CD4-positive, alpha-beta memory T cell (primary cell): ENCODE results near the gene LTBP4. TPM values are rescaled to one million over a fixed set of nuclear protein-coding genes. Genes with fewer than 3 reads are reported as not detected.
"Not testable (repeated sequence)": the region's sequence is repeated elsewhere in the genome, so short reads cannot be mapped to it uniquely, and the experiment has no call there.

Experiments used
- CTCF ChIA-PET: fragments of 350-600 bp; sonication (Branson Sonifier 250); formaldehyde crosslinking; loops from one replicate; lab custom pipeline; 2021; ENCODE audit warnings: inconsistent platforms; ENCODE audit not compliant: partially characterized antibody; lab: Charles Lee
- POLR2A ChIA-PET: fragments of 350-600 bp; sonication (Branson Sonifier 250); formaldehyde crosslinking; loops from one replicate; lab custom pipeline; 2021; ENCODE audit not compliant: partially characterized antibody; lab: Charles Lee
- DNase-seq, 5 donors: peaks; one replicate each; pipeline versions ENCODE4 v3.0.0 to v3.0.0-alpha.2; 2020 to 2022; ENCODE audit warnings: mixed read lengths in 1 of 5
- H3K27ac ChIP-seq: one replicate; pipeline ENCODE4 v1.7.0; 2013; ENCODE audit warnings: low read depth, low read length
- H3K27me3 ChIP-seq: 2 replicates; pipeline ENCODE4 v1.7.0; 2013; ENCODE audit warnings: mild to moderate bottlenecking, low read length, moderate library complexity; ENCODE audit not compliant: insufficient read depth
- H3K36me3 ChIP-seq: 2 replicates; pipeline ENCODE4 v1.7.0; 2013; ENCODE audit warnings: mild to moderate bottlenecking, low read length, moderate library complexity; ENCODE audit not compliant: insufficient read depth
- H3K4me1 ChIP-seq: 2 replicates; pipeline ENCODE4 v1.7.0; 2013; ENCODE audit warnings: mild to moderate bottlenecking, low read length, moderate library complexity; ENCODE audit not compliant: insufficient read depth
- H3K4me3 ChIP-seq, 2 donors: one replicate each; pipeline ENCODE4 v1.7.0; 2013; ENCODE audit warnings: low read length in 2 of 2, mild to moderate bottlenecking in 1 of 2
- H3K9me3 ChIP-seq, 2 donors: one replicate each; pipeline ENCODE4 v1.7.0; 2013; ENCODE audit warnings: low read length in 2 of 2, control low read depth in 1 of 2; ENCODE audit not compliant: control insufficient read depth in 1 of 2
- H3K27ac Mint-ChIP-seq, 7 donors: one replicate each; pipeline ENCODE4 v1.8.0; 2020 to 2021; ENCODE audit warnings: mixed read lengths in 7 of 7, mild to moderate bottlenecking in 6 of 7, inconsistent platforms in 3 of 7, moderate library complexity in 3 of 7
- H3K27me3 Mint-ChIP-seq, 2 donors: one replicate each; pipeline ENCODE4 v1.8.0; 2020 to 2021; ENCODE audit warnings: mixed read lengths in 2 of 2
- H3K36me3 Mint-ChIP-seq, 2 donors: one replicate each; pipeline ENCODE4 v1.8.0; 2020 to 2021; ENCODE audit warnings: mixed read lengths in 2 of 2, inconsistent platforms in 1 of 2, mild to moderate bottlenecking in 1 of 2
- H3K4me1 Mint-ChIP-seq, 4 donors: one replicate each; pipeline ENCODE4 v1.8.0; 2020 to 2021; ENCODE audit warnings: mixed read lengths in 4 of 4, mild to moderate bottlenecking in 1 of 4
- H3K4me3 Mint-ChIP-seq, 8 donors: one replicate each; pipeline ENCODE4 v1.8.0; 2020 to 2021; ENCODE audit warnings: mixed read lengths in 8 of 8, mild to moderate bottlenecking in 7 of 8, moderate library complexity in 6 of 8, inconsistent platforms in 3 of 8
- H3K9me3 Mint-ChIP-seq, 8 donors: one replicate each; pipeline ENCODE4 v1.8.0; 2020 to 2021; ENCODE audit warnings: mixed read lengths in 8 of 8, mild to moderate bottlenecking in 5 of 8, inconsistent platforms in 3 of 8, moderate library complexity in 1 of 8
- intact Hi-C: fragments of 100-400 bp; cut with micrococcal nuclease; formaldehyde crosslinking; loops from one replicate; pipeline ENCODE4 v1.15.1; 2023
- polyA plus RNA-seq, 2 donors: library from polyadenylated mRNA; unstranded; fragments of 300-500 nt; fragmentation: Illumina TruSeq; gene quantifications; one replicate each; pipeline ENCODE4 v1.2.3, GENCODE V29; 2021
- total RNA-seq, 2 experiments: library from RNA; stranded (reverse); gene quantifications; one replicate each; pipeline ENCODE4 v1.2.3, GENCODE V29; 2021

The LTBP4 gene
- total and polyA plus RNA-seq, 4 experiments from 2014 or later, result 26.0 to 158 (median 103) TPM

DNA sequence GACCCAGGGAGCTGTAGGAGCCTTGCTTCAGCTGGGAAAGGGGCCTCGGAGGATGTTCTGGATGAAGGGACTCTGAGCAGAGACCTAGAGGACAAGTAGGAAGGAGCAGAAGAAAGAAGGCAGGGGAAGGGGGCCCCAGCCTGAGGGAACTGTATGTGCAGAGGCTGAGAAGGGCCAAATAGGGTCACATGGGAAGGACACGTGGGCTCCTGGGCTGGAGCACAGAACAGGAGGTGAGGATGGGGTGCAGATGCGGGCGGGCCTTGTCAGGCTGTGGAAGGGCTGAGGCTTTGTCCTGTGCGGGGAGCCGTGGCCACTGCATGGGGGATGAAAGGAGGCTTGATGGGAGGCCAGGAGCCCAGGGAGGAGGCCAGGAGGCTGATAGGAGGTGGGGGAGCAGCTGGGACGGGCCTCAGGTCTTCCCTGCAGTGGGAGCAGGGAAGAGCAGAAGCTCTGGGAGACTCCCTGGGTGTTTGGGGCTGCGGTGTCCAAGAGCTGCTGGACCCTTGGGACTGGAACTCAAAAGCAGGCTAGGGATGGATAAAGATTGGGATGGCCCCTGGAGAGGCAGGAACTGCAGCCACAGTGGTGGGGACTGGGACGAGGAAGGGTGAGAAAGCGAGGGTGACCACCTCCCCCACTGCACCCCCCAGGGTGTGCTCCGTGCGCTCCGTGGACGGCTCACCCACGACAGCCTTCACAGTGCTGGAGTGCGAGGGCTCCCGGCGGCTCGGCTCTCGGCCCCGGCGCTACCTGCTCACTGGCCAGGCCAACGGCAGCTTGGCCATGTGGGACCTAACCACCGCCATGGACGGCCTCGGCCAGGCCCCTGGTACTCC lies 11.4 kb upstream of the LTBP4 start:
- H3K4me3 Mint-ChIP-seq, result no peak overlapping the region
- H3K27ac Mint-ChIP-seq, result peak overlapping the region in 2 of 7 donors; percentile 36 to 82
- H3K27me3 ChIP-seq, result no peaks in the 10 kb centered on the region
- H3K9me3 ChIP-seq, result no peaks in the 10 kb centered on the region
- POLR2A ChIA-PET, result interaction anchor here (1.4 kb wide), 1 partner anchor 15 kb away, joined by 4 read pairs; no protein-coding TSS in a partner anchor
- no peak overlapping the region for H3K27ac ChIP-seq
- H3K36me3 Mint-ChIP-seq, result peaks cover 23 to 44% of the 10 kb centered on the region in 2 donors
- peaks cover 9 to 13% (median 10%) of the 10 kb centered on the region in 4 donors for H3K4me1 Mint-ChIP-seq
- intact Hi-C loops, result no loop called here
- CTCF ChIA-PET, result no interaction called here
- peaks cover 24% of the 10 kb centered on the region for H3K36me3 ChIP-seq
- DNase-seq, result peak in 1 of 5 donors; percentile 22
- no peaks in the 10 kb centered on the region for H3K27me3 Mint-ChIP-seq
- H3K4me3 ChIP-seq, result no peak overlapping the region
- H3K4me1 ChIP-seq, result peaks cover 8% of the 10 kb centered on the region
- peaks cover 0 to 1% (median 0%) of the 10 kb centered on the region in 8 donors for H3K9me3 Mint-ChIP-seq

DNA sequence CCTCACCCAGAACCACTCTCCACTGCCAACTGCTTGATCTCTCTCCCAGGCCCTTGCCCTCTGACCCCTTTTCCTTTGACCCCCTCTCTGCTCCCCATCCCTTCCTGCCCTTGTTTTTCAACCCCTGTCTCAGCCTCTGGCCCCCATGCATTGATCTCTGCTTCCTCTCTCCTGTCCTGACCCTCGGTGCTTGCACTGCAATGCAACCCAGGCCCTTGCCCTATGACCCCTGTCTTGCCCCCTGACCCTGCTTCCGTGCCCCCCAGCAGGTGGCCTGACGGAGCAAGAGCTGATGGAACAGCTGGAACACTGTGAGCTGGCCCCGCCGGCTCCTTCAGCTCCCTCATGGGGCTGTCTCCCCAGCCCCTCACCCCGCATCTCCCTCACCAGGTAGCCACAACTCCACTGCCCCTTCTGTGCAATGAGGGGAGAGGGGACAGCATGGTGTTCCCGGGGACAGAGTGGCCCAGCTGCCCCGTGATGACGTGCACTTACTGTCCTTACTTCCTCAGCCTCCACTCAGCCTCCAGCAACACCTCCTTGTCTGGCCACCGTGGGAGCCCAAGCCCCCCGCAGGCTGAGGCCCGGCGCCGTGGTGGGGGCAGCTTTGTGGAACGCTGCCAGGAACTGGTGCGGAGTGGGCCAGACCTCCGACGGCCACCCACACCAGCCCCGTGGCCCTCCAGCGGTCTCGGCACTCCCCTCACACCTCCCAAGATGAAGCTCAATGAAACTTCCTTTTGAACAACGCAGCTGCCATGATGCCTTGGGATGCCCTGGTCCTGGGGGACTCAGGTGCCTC lies 10.5 kb upstream of the LTBP4 start:
- Histone ChIP-seq H3K9me3 (no peaks in the 10 kb centered on the region), H3K27ac (no peak overlapping the region), H3K36me3 (peaks cover 24% of the 10 kb centered on the region), H3K4me3 (no peak overlapping the region), H3K27me3 (no peaks in the 10 kb centered on the region), H3K4me1 (peaks cover 10% of the 10 kb centered on the region)
- intact Hi-C loops, result no loop called here
- H3K36me3 Mint-ChIP-seq, result peaks cover 21 to 41% of the 10 kb centered on the region in 2 donors
- peak overlapping the region in 2 of 7 donors; percentile 9 to 36 for H3K27ac Mint-ChIP-seq
- peaks cover 10 to 13% (median 12%) of the 10 kb centered on the region in 4 donors for H3K4me1 Mint-ChIP-seq
- H3K27me3 Mint-ChIP-seq, result no peaks in the 10 kb centered on the region
- no peak overlapping the region for H3K4me3 Mint-ChIP-seq
- peaks cover 0 to 1% (median 0%) of the 10 kb centered on the region in 8 donors for H3K9me3 Mint-ChIP-seq
- POLR2A ChIA-PET, result interaction anchor here (1.4 kb wide), 1 partner anchor 14 kb away, joined by 4 read pairs; no protein-coding TSS in a partner anchor
- peak in 1 of 5 donors; percentile 20 for DNase-seq
- CTCF ChIA-PET, result no interaction called here

DNA sequence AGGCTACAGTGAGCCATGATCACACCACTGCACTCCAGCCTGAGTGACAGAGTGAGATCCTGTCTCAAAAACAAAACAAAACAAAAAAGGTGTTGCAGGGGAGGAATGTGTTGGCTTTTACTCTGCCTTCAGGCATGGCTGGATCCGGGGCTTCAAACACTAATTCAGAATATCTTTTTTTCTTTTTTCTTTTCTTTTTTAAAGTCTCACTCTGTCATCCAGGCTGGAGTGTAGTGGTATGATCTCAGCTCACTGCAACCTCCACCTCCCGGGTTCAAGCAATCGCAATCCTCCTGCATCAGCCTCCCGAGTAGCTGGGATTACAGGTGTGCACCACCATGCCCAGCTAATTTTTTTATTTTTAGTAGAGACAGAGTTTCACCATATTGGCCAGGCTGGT lies 9.4 kb upstream of the LTBP4 start:
- H3K27me3 ChIP-seq, CTCF ChIA-PET, H3K9me3 ChIP-seq, intact Hi-C loops, H3K27me3 Mint-ChIP-seq, H3K27ac ChIP-seq, H3K4me3 ChIP-seq, DNase-seq, H3K9me3 Mint-ChIP-seq, H3K4me3 Mint-ChIP-seq: not testable (repeated sequence)
- Histone ChIP-seq H3K36me3 (peaks cover 13% of the 10 kb centered on the region), H3K4me1 (peaks cover 10% of the 10 kb centered on the region)
- Mint-ChIP-seq H3K36me3 (peaks cover 12 to 32% of the 10 kb centered on the region in 2 donors), H3K27ac (peak overlapping the region in 5 of 7 donors; percentile 22 to 80 (median 36)), H3K4me1 (peaks cover 8 to 12% (median 11%) of the 10 kb centered on the region in 4 donors)
- POLR2A ChIA-PET, result interaction anchor here (1.4 kb wide), 1 partner anchor 13 kb away, joined by 4 read pairs; no protein-coding TSS in a partner anchor

DNA sequence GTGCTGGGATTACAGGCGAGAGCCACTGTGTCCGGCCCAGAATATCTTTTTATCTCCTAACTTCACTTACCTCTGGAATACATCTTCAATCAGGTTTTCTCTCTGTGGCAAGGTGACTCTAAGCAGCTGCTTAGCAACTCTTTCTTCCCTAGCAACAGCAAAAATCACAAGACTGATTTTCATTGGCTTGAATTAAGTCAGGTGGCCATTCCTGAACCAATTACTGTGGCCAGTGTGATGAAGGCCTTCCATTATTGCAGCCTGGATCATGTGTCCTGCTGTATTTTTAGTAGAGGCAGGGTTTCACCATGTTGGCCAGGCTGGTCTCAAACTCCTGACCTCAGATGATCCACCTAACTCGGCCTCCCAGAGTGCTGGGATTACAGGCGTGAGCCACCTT lies 9.0 kb upstream of the LTBP4 start:
- DNase-seq, result peak in 3 of 5 donors; percentile 30 to 48 (median 43)
- Mint-ChIP-seq H3K9me3 (peaks cover 0 to 1% (median 0%) of the 10 kb centered on the region in 8 donors), H3K36me3 (peaks cover 8 to 28% of the 10 kb centered on the region in 2 donors), H3K4me1 (peaks cover 8 to 12% (median 10%) of the 10 kb centered on the region in 4 donors), H3K4me3 (no peak overlapping the region), H3K27me3 (peaks cover 2% of the 10 kb centered on the region in 2 donors), H3K27ac (peak overlapping the region in 5 of 7 donors; percentile 8 to 43 (median 22))
- H3K27me3 ChIP-seq, result peaks cover under 1% of the 10 kb centered on the region
- H3K4me3 ChIP-seq, result no peak overlapping the region
- H3K27ac ChIP-seq, result no peak overlapping the region
- intact Hi-C loops, result no loop called here
- ChIA-PET POLR2A (no interaction called here), CTCF (no interaction called here)
- H3K4me1 ChIP-seq, result peaks cover 11% of the 10 kb centered on the region
- no peaks in the 10 kb centered on the region for H3K9me3 ChIP-seq
- peaks cover 9% of the 10 kb centered on the region for H3K36me3 ChIP-seq

DNA sequence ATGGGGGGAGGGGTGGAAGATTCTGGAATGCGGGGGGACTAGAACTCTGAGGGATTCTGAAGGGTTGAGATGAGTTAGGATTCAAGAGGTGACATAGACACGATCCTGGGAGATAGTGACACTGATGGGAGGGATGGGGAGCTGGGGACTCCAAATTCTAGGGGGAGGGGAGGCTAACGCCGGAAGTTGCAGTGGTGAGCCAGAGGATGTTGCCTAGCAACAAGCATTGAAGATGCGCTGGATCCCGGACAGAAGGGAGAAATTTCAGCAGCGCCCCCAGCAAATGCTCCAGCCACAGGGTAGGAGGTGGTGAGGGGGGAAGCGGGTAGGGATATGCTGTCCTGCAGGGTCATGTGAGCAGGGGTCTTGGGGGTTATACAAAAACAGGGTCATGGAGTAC lies 6.9 kb upstream of the LTBP4 start:
- POLR2A ChIA-PET, result interaction anchor here (0.6 to 2.6 kb wide), 3 partner anchors 9 to 16 kb away, joined by 3 to 12 read pairs (median 6); no protein-coding TSS in a partner anchor

DNA sequence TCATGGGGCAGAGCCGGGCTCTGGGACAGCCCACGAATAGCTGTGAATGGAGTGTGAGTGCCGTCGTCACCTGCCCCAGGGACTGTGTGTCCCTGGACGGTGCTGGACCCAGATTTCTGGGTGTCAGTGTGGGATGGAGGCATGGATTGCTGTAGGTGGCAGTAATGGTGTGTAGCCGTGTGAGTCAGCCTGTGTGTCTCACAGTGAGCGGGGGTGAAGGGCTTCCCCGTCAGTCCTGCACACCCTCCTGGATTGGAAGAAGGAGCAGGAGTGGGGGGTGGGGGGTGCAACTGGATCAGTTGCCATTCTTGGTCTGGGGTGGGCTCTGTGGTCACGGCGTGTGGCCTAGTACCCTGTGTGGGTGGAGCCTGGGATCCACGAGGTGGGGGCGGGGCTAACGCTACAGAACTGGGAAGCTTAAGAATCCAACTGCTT lies 6.5 kb upstream of the LTBP4 start:
- CTCF ChIA-PET, result interaction anchor here (0.8 to 6.8 kb wide), 3 partner anchors 40 to 289 kb away, joined by 4 to 57 read pairs (median 7); no protein-coding TSS in a partner anchor
- Mint-ChIP-seq H3K27me3 (peaks cover 11 to 17% of the 10 kb centered on the region in 2 donors), H3K9me3 (peaks cover 0 to 3% (median 0%) of the 10 kb centered on the region in 8 donors), H3K36me3 (peaks cover 0 to 11% of the 10 kb centered on the region in 2 donors), H3K4me1 (peaks cover 18 to 33% (median 26%) of the 10 kb centered on the region in 4 donors), H3K4me3 (peak overlapping the region in 3 of 8 donors; percentile 17 to 73 (median 44)), H3K27ac (peak overlapping the region in 3 of 7 donors; percentile 50 to 82 (median 56))
- Histone ChIP-seq H3K27ac (no peak overlapping the region), H3K4me3 (no peak overlapping the region), H3K9me3 (no peaks in the 10 kb centered on the region), H3K36me3 (no peaks in the 10 kb centered on the region), H3K4me1 (peaks cover 31% of the 10 kb centered on the region), H3K27me3 (peaks cover 13% of the 10 kb centered on the region)
- no peak for DNase-seq
- POLR2A ChIA-PET, result interaction anchor here (0.8 to 2.6 kb wide), 3 partner anchors 9 to 24 kb away, joined by 3 to 12 read pairs (median 6); no protein-coding TSS in a partner anchor
- intact Hi-C loops, result no loop called here

More for the DNA sequence above, 6.9 kb upstream of the LTBP4 start:
- H3K4me3 Mint-ChIP-seq, result peak overlapping the region in 4 of 8 donors; percentile 1 to 73 (median 30)
- peak overlapping the region in 3 of 7 donors; percentile 17 to 82 (median 56) for H3K27ac Mint-ChIP-seq
- peaks cover 10 to 14% of the 10 kb centered on the region in 2 donors for H3K27me3 Mint-ChIP-seq
- H3K27ac ChIP-seq, result no peak overlapping the region
- H3K9me3 ChIP-seq, result no peaks in the 10 kb centered on the region
- no peak overlapping the region for H3K4me3 ChIP-seq
- CTCF ChIA-PET, result interaction anchor here (6.8 kb wide), 1 partner anchor 44 kb away, joined by 57 read pairs; no protein-coding TSS in a partner anchor
- no peak for DNase-seq
- peaks cover 0 to 3% (median 0%) of the 10 kb centered on the region in 8 donors for H3K9me3 Mint-ChIP-seq
- H3K4me1 ChIP-seq, result peaks cover 26% of the 10 kb centered on the region
- intact Hi-C loops, result no loop called here
- H3K36me3 ChIP-seq, result no peaks in the 10 kb centered on the region
- peaks cover 13% of the 10 kb centered on the region for H3K27me3 ChIP-seq
- peaks cover 0 to 14% of the 10 kb centered on the region in 2 donors for H3K36me3 Mint-ChIP-seq
- peaks cover 13 to 29% (median 22%) of the 10 kb centered on the region in 4 donors for H3K4me1 Mint-ChIP-seq
